BLaER1 (cell line): Measurements from ENCODE around the gene SLC29A1.
"Not testable (repeated sequence)": the region's sequence is repeated elsewhere in the genome, so short reads cannot be mapped to it uniquely, and the experiment has no call there.

ENCODE experiments used
- H3K27ac ChIP-seq: shearing (Covaris generic); formaldehyde crosslinking; 2 replicates; pipeline ENCODE4 v1.8.1; 2022
- H3K27me3 ChIP-seq: shearing (Covaris generic); formaldehyde crosslinking; 2 replicates; pipeline ENCODE4 v1.8.1; 2022
- H3K36me3 ChIP-seq: shearing (Covaris generic); formaldehyde crosslinking; 2 replicates; pipeline ENCODE4 v1.8.1; 2022
- H3K4me1 ChIP-seq: shearing (Covaris generic); formaldehyde crosslinking; 2 replicates; pipeline ENCODE4 v1.8.1; 2022
- H3K4me2 ChIP-seq: shearing (Covaris generic); formaldehyde crosslinking; 2 replicates; pipeline ENCODE4 v1.8.1; 2022
- H3K4me3 ChIP-seq: shearing (Covaris generic); formaldehyde crosslinking; 2 replicates; pipeline ENCODE4 v1.8.1; 2022
- H3K9ac ChIP-seq: shearing (Covaris generic); formaldehyde crosslinking; 2 replicates; pipeline ENCODE4 v1.8.1; 2022
- H3K9me3 ChIP-seq: shearing (Covaris generic); formaldehyde crosslinking; 2 replicates; pipeline ENCODE4 v1.8.1; 2022
- H4K20me1 ChIP-seq: shearing (Covaris generic); formaldehyde crosslinking; 2 replicates; pipeline ENCODE4 v1.8.1; 2022
- Cebpa-rat ChIP-seq: shearing (Covaris generic); IDR thresholded peaks from 2 replicates; pipeline ENCODE4 v1.8.1; 2022

SLC29A1 gene

GRCh38 chr6:44182911-44183390, 40.4 kb upstream of the SLC29A1 start:
- TF ChIP-seq Cebpa-rat = no peak
- Histone ChIP-seq H3K9me3 (no peaks in the 10 kb centered on the region), H3K4me1 (peaks cover 9% of the 10 kb centered on the region), H4K20me1 (no peaks in the 10 kb centered on the region), H3K36me3 (no peaks in the 10 kb centered on the region), H3K27ac (no peak overlapping the region), H3K9ac (no peak overlapping the region), H3K4me3 (no peak overlapping the region), H3K27me3 (no peaks in the 10 kb centered on the region), H3K4me2 (no peak overlapping the region)

DNA sequence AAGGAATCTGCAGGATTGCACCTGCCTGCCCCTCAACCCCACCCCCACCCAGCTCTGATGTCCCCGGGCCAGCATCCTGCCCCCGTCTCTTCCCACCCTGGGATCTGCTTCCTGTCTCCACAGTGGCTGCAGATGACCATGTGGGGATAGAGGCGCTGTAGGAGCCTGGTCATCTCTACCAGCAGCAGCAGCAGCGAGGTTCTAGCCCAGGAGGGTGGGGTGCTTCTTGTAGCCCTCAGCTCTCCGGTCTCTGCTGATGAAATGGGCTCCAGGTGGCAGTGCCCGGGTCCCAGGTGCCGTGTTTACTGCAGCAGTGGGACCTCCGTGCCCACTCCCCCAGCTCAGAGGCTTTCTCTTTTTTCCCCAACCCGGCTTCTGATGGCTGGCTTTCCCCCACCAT, 39.6 kb upstream of the SLC29A1 start:
- TF ChIP-seq Cebpa-rat = no peak

DNA sequence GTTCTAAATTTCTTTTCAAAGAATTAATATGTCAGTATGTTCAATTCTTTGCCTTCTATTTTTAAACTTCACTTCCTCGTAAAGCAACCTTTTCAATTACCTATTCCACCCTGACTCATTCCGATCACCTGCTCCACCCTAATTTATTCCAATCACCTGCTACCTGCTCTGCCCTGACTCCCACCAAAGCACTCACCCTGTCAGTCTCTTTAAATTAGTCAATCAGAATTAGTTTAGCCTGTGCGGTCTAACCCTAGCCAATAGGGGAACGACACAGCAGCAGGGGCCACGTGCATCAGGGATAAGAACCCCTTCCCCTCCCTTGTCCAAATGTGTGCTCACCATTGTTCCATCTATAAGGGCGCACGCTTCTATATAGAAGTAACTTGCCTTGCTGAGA, 38.0 kb upstream of the SLC29A1 start:
- H3K4me1 ChIP-seq, H3K27me3 ChIP-seq, H3K4me2 ChIP-seq, H3K36me3 ChIP-seq, H3K27ac ChIP-seq, H4K20me1 ChIP-seq, H3K4me3 ChIP-seq, H3K9me3 ChIP-seq, H3K9ac ChIP-seq: not testable (repeated sequence)

More for the DNA sequence above, 39.6 kb upstream of the SLC29A1 start:
- no peak overlapping the region for H3K4me3 ChIP-seq
- H3K9me3 ChIP-seq = no peaks in the 10 kb centered on the region
- no peak overlapping the region for H3K27ac ChIP-seq
- no peak overlapping the region for H3K4me2 ChIP-seq
- H3K9ac ChIP-seq = no peak overlapping the region
- H3K4me1 ChIP-seq = peaks cover 7% of the 10 kb centered on the region; the same call in 1 of the 2 replicates
- H4K20me1 ChIP-seq = no peaks in the 10 kb centered on the region
- H3K27me3 ChIP-seq = no peaks in the 10 kb centered on the region
- no peaks in the 10 kb centered on the region for H3K36me3 ChIP-seq

- Histone ChIP-seq H3K4me3 (no peak overlapping the region), H3K4me1 (peaks cover 7% of the 10 kb centered on the region; the same call in 1 of the 2 replicates), H3K27me3 (no peaks in the 10 kb centered on the region), H3K9me3 (no peaks in the 10 kb centered on the region), H3K36me3 (no peaks in the 10 kb centered on the region), H3K27ac (no peak overlapping the region), H3K9ac (no peak overlapping the region), H4K20me1 (no peaks in the 10 kb centered on the region), H3K4me2 (no peak overlapping the region; the same call in 1 of the 2 replicates)
- TF ChIP-seq Cebpa-rat = no peak
Observed at GRCh38 chr6:44185953-44186634, 37.3 kb upstream of the SLC29A1 start.

GRCh38 chr6:44186635-44187025, 36.8 kb upstream of the SLC29A1 start:
- no peaks in the 10 kb centered on the region for H3K36me3 ChIP-seq
- no peak overlapping the region for H3K4me2 ChIP-seq
- TF ChIP-seq Cebpa-rat = no peak
- H3K9me3 ChIP-seq = no peaks in the 10 kb centered on the region
- H3K4me3 ChIP-seq = no peak overlapping the region
- no peak overlapping the region for H3K27ac ChIP-seq
- peaks cover 7% of the 10 kb centered on the region; the same call in 1 of the 2 replicates for H3K4me1 ChIP-seq
- H3K27me3 ChIP-seq = no peaks in the 10 kb centered on the region
- H3K9ac ChIP-seq = no peak overlapping the region
- H4K20me1 ChIP-seq = no peaks in the 10 kb centered on the region

DNA sequence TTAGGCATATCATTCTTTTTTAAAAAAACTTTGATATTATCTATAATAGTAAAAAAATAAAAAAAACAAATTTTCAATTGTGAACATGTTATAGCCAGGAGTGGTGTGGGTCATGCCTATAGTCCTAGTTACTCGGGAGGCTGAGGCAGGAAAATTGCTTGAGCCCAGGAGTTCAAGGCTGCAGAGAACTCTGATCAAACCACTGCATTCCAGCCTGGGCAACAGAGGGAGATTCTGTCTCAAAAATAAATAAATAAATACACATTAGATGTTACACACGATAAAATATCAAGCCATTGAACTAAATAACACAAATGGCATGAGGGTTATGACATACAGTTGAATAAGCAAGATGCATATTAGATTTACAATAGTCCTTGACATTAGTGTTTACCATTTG, 34.6 kb upstream of the SLC29A1 start:
- H3K36me3 ChIP-seq = no peaks in the 10 kb centered on the region
- H3K27ac ChIP-seq = no peak overlapping the region
- TF ChIP-seq Cebpa-rat = no peak
- no peaks in the 10 kb centered on the region for H3K9me3 ChIP-seq
- no peak overlapping the region for H3K4me3 ChIP-seq
- no peaks in the 10 kb centered on the region for H3K27me3 ChIP-seq
- H3K4me2 ChIP-seq = no peak overlapping the region
- no peak overlapping the region for H3K9ac ChIP-seq
- no peaks in the 10 kb centered on the region for H4K20me1 ChIP-seq
- peaks cover 14% of the 10 kb centered on the region for H3K4me1 ChIP-seq

GRCh38 chr6:44189257-44189656, 34.1 kb upstream of the SLC29A1 start:
- Histone ChIP-seq H3K27me3 (no peaks in the 10 kb centered on the region), H3K4me3 (no peak overlapping the region), H3K4me2 (no peak overlapping the region), H4K20me1 (no peaks in the 10 kb centered on the region), H3K27ac (no peak overlapping the region), H3K9me3 (no peaks in the 10 kb centered on the region), H3K4me1 (peaks cover 14% of the 10 kb centered on the region), H3K36me3 (no peaks in the 10 kb centered on the region), H3K9ac (no peak overlapping the region)
- TF ChIP-seq Cebpa-rat = no peak

GRCh38 chr6:44190715-44191114, 32.7 kb upstream of the SLC29A1 start:
- H3K27me3 ChIP-seq = no peaks in the 10 kb centered on the region
- TF ChIP-seq Cebpa-rat = no peak
- H3K4me3 ChIP-seq = no peak overlapping the region
- no peaks in the 10 kb centered on the region for H3K36me3 ChIP-seq
- H3K4me1 ChIP-seq = peaks cover 14% of the 10 kb centered on the region
- H3K27ac ChIP-seq = no peak overlapping the region
- no peak overlapping the region for H3K4me2 ChIP-seq
- H3K9ac ChIP-seq = no peak overlapping the region
- H4K20me1 ChIP-seq = no peaks in the 10 kb centered on the region
- H3K9me3 ChIP-seq = no peaks in the 10 kb centered on the region

DNA sequence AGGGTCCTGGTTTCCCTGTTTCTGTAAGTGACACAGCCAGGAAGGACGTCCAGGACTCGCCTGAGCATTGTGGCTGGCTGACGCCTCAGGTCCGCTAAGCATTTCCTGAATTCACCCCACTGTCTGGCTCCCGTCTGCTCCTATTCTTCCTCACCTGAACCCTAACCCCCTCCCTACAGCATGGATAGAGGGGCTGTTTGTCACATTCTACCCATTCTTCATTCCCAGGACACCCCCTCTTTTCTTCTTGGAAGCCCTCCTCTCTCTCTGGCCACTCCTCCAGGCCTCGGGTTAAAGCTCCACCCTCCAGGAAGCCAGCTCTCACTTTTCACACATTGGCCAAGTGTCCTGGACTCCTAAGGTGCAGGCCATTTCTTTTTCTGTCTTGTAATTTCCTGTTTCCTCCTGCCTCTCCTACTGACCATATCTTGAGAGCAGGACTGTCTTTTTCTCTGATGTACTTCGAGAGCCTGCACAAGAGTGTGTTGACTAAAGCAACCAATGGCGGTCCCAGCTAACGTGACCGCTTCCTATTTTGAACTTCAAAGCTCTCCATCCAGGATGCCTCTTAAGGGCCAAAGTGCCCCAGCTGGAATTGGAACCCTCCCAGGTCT, 30.9 kb upstream of the SLC29A1 start:
- H3K4me2 ChIP-seq = peak overlapping the region; percentile 10; the same call in 1 of the 2 replicates
- H3K27me3 ChIP-seq = no peaks in the 10 kb centered on the region
- H3K4me3 ChIP-seq = no peak overlapping the region
- peaks cover 7% of the 10 kb centered on the region for H3K4me1 ChIP-seq
- H3K27ac ChIP-seq = no peak overlapping the region
- no peaks in the 10 kb centered on the region for H3K36me3 ChIP-seq
- no peak for TF ChIP-seq Cebpa-rat
- no peak overlapping the region for H3K9ac ChIP-seq
- H4K20me1 ChIP-seq = no peaks in the 10 kb centered on the region
- no peaks in the 10 kb centered on the region for H3K9me3 ChIP-seq

GRCh38 chr6:44193307-44193910, 30.0 kb upstream of the SLC29A1 start:
- Histone ChIP-seq H3K4me2 (no peak overlapping the region), H3K9ac (no peak overlapping the region)

More at GRCh38 chr6:44193307-44193910, 30.0 kb upstream of the SLC29A1 start:
- Histone ChIP-seq H3K36me3 (no peaks in the 10 kb centered on the region), H3K9me3 (no peaks in the 10 kb centered on the region), H4K20me1 (no peaks in the 10 kb centered on the region), H3K27ac (no peak overlapping the region), H3K27me3 (no peaks in the 10 kb centered on the region), H3K4me1 (peaks cover 7% of the 10 kb centered on the region), H3K4me3 (no peak overlapping the region)
- no peak for TF ChIP-seq Cebpa-rat
